HepG2 (cell line): Measurements from ENCODE around the gene TMEM39A. TPM values are rescaled to one million over a fixed set of nuclear protein-coding genes. Genes with fewer than 3 reads are reported as not detected.

ENCODE experiments used
- BCL3 ChIP-seq: sonication (generic); formaldehyde crosslinking; IDR thresholded peaks from 2 replicates; pipeline ENCODE4 v1.5.1; 2020; ENCODE audit warnings: mild to moderate bottlenecking, missing genetic modification reagents, moderate library complexity
- HDAC6 ChIP-seq: fragments of 200-600 bp; sonication (generic); IDR thresholded peaks from 2 replicates; pipeline ENCODE4 v1.7.0; 2017; ENCODE audit warnings: mild to moderate bottlenecking, antibody characterized with exemption, low read length, low read depth
- HNRNPLL ChIP-seq: fragments of 200-400 bp; formaldehyde crosslinking; IDR thresholded peaks from 2 replicates; pipeline ENCODE4 v1.6.1; 2017; ENCODE audit warnings: mild to moderate bottlenecking, low read depth, low read length; ENCODE audit not compliant: poor library complexity, severe bottlenecking
- JUNB ChIP-seq: sonication (generic); formaldehyde crosslinking; IDR thresholded peaks from 2 replicates; pipeline ENCODE4 v1.8.0; 2022; ENCODE audit warnings: missing genetic modification reagents, mild to moderate bottlenecking, borderline replicate concordance
- KIAA2018 ChIP-seq: sonication (generic); formaldehyde crosslinking; IDR thresholded peaks from 2 replicates; pipeline ENCODE4 v1.5.0; 2020; ENCODE audit warnings: mild to moderate bottlenecking, missing genetic modification reagents, borderline replicate concordance
- KLF15 ChIP-seq: sonication (generic); formaldehyde crosslinking; IDR thresholded peaks from 2 replicates; pipeline ENCODE4 v1.8.1; 2023; ENCODE audit warnings: borderline replicate concordance, mild to moderate bottlenecking, inconsistent platforms, missing genetic modification reagents, mixed read lengths
- MEF2D ChIP-seq: sonication (generic); formaldehyde crosslinking; IDR thresholded peaks from 2 replicates; pipeline ENCODE4 v1.5.1; 2020; ENCODE audit warnings: mild to moderate bottlenecking, missing genetic modification reagents
- NFE2L2 ChIP-seq: fragments of 150-350 bp; IDR thresholded peaks from 2 replicates; pipeline ENCODE4 v1.6.1; 2014; ENCODE audit warnings: low read length
- NR2C2 ChIP-seq: sonication (generic); formaldehyde crosslinking; IDR thresholded peaks from 2 replicates; pipeline ENCODE4 v1.4.0; 2020; ENCODE audit warnings: missing genetic modification reagents, mild to moderate bottlenecking, moderate library complexity, borderline replicate concordance
- REL ChIP-seq: sonication (generic); formaldehyde crosslinking; conservative IDR thresholded peaks from 2 replicates; pipeline ENCODE4 v1.8.0; 2022; ENCODE audit warnings: mild to moderate bottlenecking, missing genetic modification reagents, moderate library complexity
- SMAD9 ChIP-seq: sonication (generic); formaldehyde crosslinking; IDR thresholded peaks from 2 replicates; pipeline ENCODE4 v1.5.1; 2020; ENCODE audit warnings: mild to moderate bottlenecking, missing genetic modification reagents
- SRF ChIP-seq: IDR thresholded peaks from 2 replicates; pipeline ENCODE4 v1.6.1; 2011; ENCODE audit warnings: mild to moderate bottlenecking, low read depth, low read length, moderate library complexity
- TEAD2 ChIP-seq: sonication (generic); formaldehyde crosslinking; IDR thresholded peaks from 2 replicates; pipeline ENCODE4 v1.9.0; 2021; ENCODE audit warnings: missing genetic modification reagents
- ZBTB7B ChIP-seq: sonication (generic); formaldehyde crosslinking; IDR thresholded peaks from 2 replicates; pipeline ENCODE4 v1.4.0; 2020; ENCODE audit warnings: missing genetic modification reagents
- ZNF205 ChIP-seq: IDR thresholded peaks from 2 replicates; pipeline ENCODE4 v1.6.1; 2018; ENCODE audit warnings: missing biosample characterization, missing genetic modification reagents
- ZNF3 ChIP-seq: IDR thresholded peaks from 2 replicates; pipeline ENCODE4 v1.7.0; 2017; ENCODE audit warnings: inconsistent platforms
- ZNF333 ChIP-seq: sonication (generic); formaldehyde crosslinking; IDR thresholded peaks from 2 replicates; pipeline ENCODE4 v1.4.0; 2020; ENCODE audit warnings: mild to moderate bottlenecking, missing genetic modification reagents, borderline replicate concordance
- ZNF432 ChIP-seq: sonication (generic); formaldehyde crosslinking; IDR thresholded peaks from 2 replicates; pipeline ENCODE4 v1.5.0; 2020; ENCODE audit warnings: missing genetic modification reagents, mild to moderate bottlenecking, borderline replicate concordance
- ZNF556 ChIP-seq: sonication (generic); formaldehyde crosslinking; IDR thresholded peaks from 2 replicates; pipeline ENCODE4 v1.4.0; 2020; ENCODE audit warnings: mild to moderate bottlenecking, missing genetic modification reagents, borderline replicate concordance
- ZNF703 ChIP-seq: sonication (generic); formaldehyde crosslinking; IDR thresholded peaks from 2 replicates; pipeline ENCODE4 v1.5.1; 2020; ENCODE audit warnings: missing genetic modification reagents, mild to moderate bottlenecking, moderate library complexity, borderline replicate concordance
- ZNF724P ChIP-seq: sonication (generic); formaldehyde crosslinking; IDR thresholded peaks from 2 replicates; pipeline ENCODE4 v1.8.0; 2022; ENCODE audit warnings: missing genetic modification reagents, borderline replicate concordance
- polyA plus RNA-seq, 8 experiments: library from polyadenylated mRNA; depleted of rRNA in 3 of 8; stranded (reverse) in 7 of 8; unstranded in 1 of 8; fragments of >200 nt; fragmentation: Illumina TruSeq in 4 of 8; extraction: Trizol in 4 of 8; gene quantifications; 2 replicates each; pipeline versions ENCODE4 v1.2.1 to v1.2.3, GENCODE V29; 2011 to 2016; ENCODE audit warnings: low read depth in 4 of 8, missing spikeins in 1 of 8, mixed read lengths in 1 of 8; ENCODE audit not compliant: insufficient read depth in 1 of 8
- total RNA-seq, 5 experiments: library from RNA; depleted of rRNA; stranded (reverse); fragments of >200 nt; fragmentation: Illumina TruSeq; extraction: Trizol; gene quantifications; 2 replicates each; pipeline ENCODE4 v1.2.3, GENCODE V29; 2016; ENCODE audit warnings: low read depth in 1 of 5

Gene TMEM39A
- total and polyA plus RNA-seq, 2 of the 13 experiments (the other 11 are each of a cell fraction or from before 2014, with no cell fraction given): 55.8 to 64.9 TPM

- TF ChIP-seq ZNF333 (CRISPR knock-in tag) (peak; percentile 47; the same call in 1 of the 2 replicates), NFE2L2 (no peak), SRF (no peak), REL (CRISPR knock-in tag) (peak; percentile 78; the same call in 1 of the 2 replicates), ZBTB7B (CRISPR knock-in tag) (no peak), ZNF703 (CRISPR knock-in tag) (no peak), ZNF724P (CRISPR knock-in tag) (no peak), SMAD9 (CRISPR knock-in tag) (no peak), ZNF556 (CRISPR knock-in tag) (no peak; the same call in 1 of the 2 replicates), TEAD2 (CRISPR knock-in tag) (no peak), HDAC6 (no peak), ZNF432 (no peak), ZNF3 (CRISPR knock-in tag) (no peak), BCL3 (CRISPR knock-in tag) (peak; percentile 79; the same call in 1 of the 2 replicates), HNRNPLL (no peak), KLF15 (CRISPR knock-in tag) (peak; percentile 75; the same call in 1 of the 2 replicates), MEF2D (peak; percentile 61; the same call in 1 of the 2 replicates), ZNF205 (peak; percentile 64; the same call in 1 of the 2 replicates), KIAA2018 (CRISPR knock-in tag) (no peak), NR2C2 (CRISPR knock-in tag) (peak; percentile 99), JUNB (CRISPR knock-in tag) (no peak)
Observed at GRCh38 chr3:119498186-119499011, 35.0 kb upstream of the TMEM39A start, which contains the start of gene TIMMDC1 (continued).
